Endothelial cell of umbilical vein (primary cell): ENCODE results near the gene SLC25A28. TPM values are rescaled to one million over a fixed set of nuclear protein-coding genes. Genes with fewer than 3 reads are reported as not detected.

ENCODE experiments used
- BruUV-seq: library from RNA; stranded (reverse); fragments of 400-500 nt; replicated peaks from 2 replicates; lab custom pipeline; 2021; lab: Mats Ljungman, UMichigan
- CTCF ChIA-PET: fragments of 300-600, 350-600 bp; sonication (Branson Sonifier 250); formaldehyde crosslinking; loops from one replicate; lab custom pipeline; 2021; ENCODE audit warnings: antibody characterized with exemption, inconsistent platforms; lab: Charles Lee
- POLR2A ChIA-PET: fragments of 300-600, 350-600 bp; sonication (Branson Sonifier 250); formaldehyde crosslinking; loops from one replicate; lab custom pipeline; 2021; ENCODE audit warnings: antibody characterized with exemption, inconsistent platforms; lab: Charles Lee
- DNase-seq: peaks from one replicate; pipeline ENCODE4 v3.0.0-alpha.2; 2011; ENCODE audit warnings: low read depth, low spot score
- FAIRE-seq: peaks from 2 replicates; lab custom pipeline; 2011; peaks lifted over from hg19 to GRCh38; lab: Jason Lieb, UNC
- H2AFZ ChIP-seq: 2 replicates; pipeline ENCODE4 v1.6.0; 2012; ENCODE audit warnings: low read depth, low read length, control low read depth, inconsistent platforms
- H3K27ac ChIP-seq: 2 replicates; pipeline ENCODE4 v1.5.1; 2011; ENCODE audit warnings: low read depth, mild to moderate bottlenecking, control low read depth, low read length, moderate library complexity; ENCODE audit not compliant: insufficient read depth
- H3K27me3 ChIP-seq, 2 experiments: 2 replicates each; pipeline versions ENCODE4 v1.6.0 to v1.6.1; 2011; ENCODE audit warnings: low read length in 2 of 2, mixed read lengths in 1 of 2; ENCODE audit not compliant: control insufficient read depth in 2 of 2, insufficient read depth in 2 of 2
- H3K36me3 ChIP-seq, 2 experiments: 2 replicates in 1 of 2; 3 replicates in 1 of 2; pipeline ENCODE4 v1.5.1; 2011; ENCODE audit warnings: low read length in 2 of 2, mild to moderate bottlenecking in 1 of 2, moderate library complexity in 1 of 2; ENCODE audit not compliant: control insufficient read depth in 2 of 2, insufficient read depth in 2 of 2; ENCODE audit errors: extremely low read depth in 1 of 2
- H3K4me1 ChIP-seq: 3 replicates; pipeline ENCODE4 v1.5.1; 2011; ENCODE audit warnings: mild to moderate bottlenecking, low read length; ENCODE audit not compliant: control insufficient read depth, insufficient read depth; ENCODE audit errors: extremely low read depth
- H3K4me2 ChIP-seq: 2 replicates; pipeline ENCODE4 v1.6.1; 2011; ENCODE audit warnings: low read length, control low read depth, mixed read lengths; ENCODE audit not compliant: insufficient read depth
- H3K4me3 ChIP-seq, 3 experiments: fragments of 200-600 bp in 1 of 3; sonication (generic), shearing (Covaris generic) in 1 of 3; replicated peaks in 1 of 3; 2 replicates each; pipeline ENCODE4 v1.5.1; 2011 to 2016; ENCODE audit warnings: control low read depth in 3 of 3, low read length in 3 of 3, mild to moderate bottlenecking in 2 of 3, inconsistent platforms in 1 of 3, low read depth in 1 of 3, moderate library complexity in 1 of 3; ENCODE audit not compliant: insufficient read depth in 1 of 3
- H3K79me2 ChIP-seq: 2 replicates; pipeline ENCODE4 v1.6.0; 2012; ENCODE audit warnings: low read length, inconsistent platforms; ENCODE audit not compliant: control insufficient read depth, insufficient read depth
- H3K9ac ChIP-seq: replicated peaks from 2 replicates; pipeline ENCODE3; 2011; ENCODE audit warnings: low read length, control low read depth; ENCODE audit not compliant: insufficient read depth; ENCODE audit errors: extremely low read depth
- H3K9me1 ChIP-seq: replicated peaks from 3 replicates; pipeline ENCODE4 v1.6.0; 2011; ENCODE audit warnings: mild to moderate bottlenecking, low read length; ENCODE audit not compliant: control insufficient read depth, insufficient read depth; ENCODE audit errors: extremely low read depth
- H3K9me3 ChIP-seq: replicated peaks from 2 replicates; pipeline ENCODE4 v1.5.1; 2012; ENCODE audit warnings: low read length, inconsistent platforms; ENCODE audit not compliant: control insufficient read depth, insufficient read depth
- H4K20me1 ChIP-seq: replicated peaks from 2 replicates; pipeline ENCODE3; 2011; ENCODE audit warnings: mild to moderate bottlenecking, low read length; ENCODE audit not compliant: control insufficient read depth, insufficient read depth; ENCODE audit errors: extremely low read depth
- EZH2 ChIP-seq: IDR thresholded peaks from 2 replicates; pipeline ENCODE4 v1.6.1; 2012; ENCODE audit warnings: borderline replicate concordance, low read depth, mild to moderate bottlenecking, moderate library complexity, low read length, inconsistent platforms; ENCODE audit not compliant: severe bottlenecking
- FOS ChIP-seq: IDR thresholded peaks from 2 replicates; pipeline ENCODE4 v1.6.1; 2011; ENCODE audit warnings: mild to moderate bottlenecking, low read length, moderate library complexity, borderline replicate concordance; ENCODE audit not compliant: insufficient read depth
- JUN ChIP-seq: IDR thresholded peaks from 2 replicates; pipeline ENCODE4 v1.6.1; 2011; ENCODE audit warnings: borderline replicate concordance, low read depth; ENCODE audit not compliant: insufficient read length, insufficient read depth
- MYC ChIP-seq: IDR thresholded peaks from one replicate; pipeline ENCODE4 v1.6.1; 2011; ENCODE audit warnings: mild to moderate bottlenecking, low read depth, low read length
- POLR2A ChIP-seq: IDR thresholded peaks from 2 replicates; pipeline ENCODE4 v1.6.1; 2012; ENCODE audit warnings: low read depth, mild to moderate bottlenecking, control low read depth, low read length
- POLR2AphosphoS5 ChIP-seq: IDR thresholded peaks from 2 replicates; pipeline ENCODE4 v1.6.1; 2012; ENCODE audit warnings: low read depth, mild to moderate bottlenecking, control low read depth, low read length, moderate library complexity; ENCODE audit not compliant: insufficient read depth
- dilution Hi-C: fragments of 300-500 bp; cut with MboI; formaldehyde crosslinking; loops from one replicate; pipeline ENCODE4 v1.15.0; 2019; ENCODE audit warnings: low sequenced_read_pairs; ENCODE audit not compliant: extremely low pct_ligation_motif_present
- intact Hi-C: fragments of 100-400 bp; cut with micrococcal nuclease; formaldehyde crosslinking; loops from one replicate; pipeline ENCODE4 v1.10.0; 2022
- polyA plus RNA-seq, 4 experiments: library from polyadenylated mRNA; depleted of rRNA in 3 of 4; stranded (reverse) in 3 of 4; unstranded in 1 of 4; fragments of >200 nt; gene quantifications; 2 replicates each; pipeline versions ENCODE4 v1.2.1 to v1.2.3, GENCODE V29; 2011 to 2012; ENCODE audit warnings: missing spikeins in 1 of 4
- total RNA-seq: library from RNA; stranded (reverse); gene quantifications from 2 replicates; pipeline ENCODE4 v1.2.3, GENCODE V29; 2021
- TF ChIP-seq, protein P1 (sequence below): IDR thresholded peaks from 2 replicates; pipeline ENCODE4 v1.6.1; 2011; ENCODE audit not compliant: insufficient read depth, insufficient read length
- TF ChIP-seq, protein P2 (sequence below), 2 donors: IDR thresholded peaks; 1 replicate in 1 of 2; 2 replicates in 1 of 2; pipeline ENCODE4 v1.5.1; 2011; ENCODE audit warnings: low read length in 2 of 2, mild to moderate bottlenecking in 2 of 2, moderate library complexity in 2 of 2, control low read depth in 1 of 2, inconsistent platforms in 1 of 2, low read depth in 1 of 2; ENCODE audit not compliant: insufficient read depth in 1 of 2; ENCODE audit errors: extremely low read depth in 1 of 2

Gene SLC25A28
- total and polyA plus RNA-seq, 2 donors (not counting 3 experiments of a cell fraction or from before 2014, with no cell fraction given): 33.7 to 38.8 TPM

DNA sequence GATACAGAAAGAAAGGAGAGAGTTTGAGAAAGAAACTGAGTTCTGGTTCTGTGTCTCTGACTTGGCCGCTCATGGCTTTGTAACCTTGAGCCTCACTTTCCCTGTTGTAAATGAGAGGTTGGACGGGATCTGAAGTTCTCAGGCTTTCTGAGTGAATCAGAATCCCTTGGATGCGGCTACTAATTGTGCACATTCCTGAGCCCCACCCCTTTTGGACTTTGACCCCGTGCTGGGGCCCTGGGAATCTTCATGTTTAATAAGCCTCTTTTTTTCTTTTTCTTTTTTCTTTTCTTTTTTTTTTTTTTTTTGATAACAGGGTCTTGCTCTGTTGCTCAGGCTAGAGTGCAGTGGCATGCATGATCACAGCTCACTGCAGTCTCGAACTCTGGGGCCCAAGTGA is 26.9 kb downstream of the SLC25A28 start:
- FAIRE-seq (no peak), DNase-seq (no peak)
- H3K27ac ChIP-seq: no peak overlapping the region
- BruUV-seq: no TSS peak
- peaks cover 2% of the 10 kb centered on the region in 2 experiments for H3K27me3 ChIP-seq
- no peak overlapping the region for H2AFZ ChIP-seq
- ChIA-PET CTCF (no interaction called here), POLR2A (no interaction called here)
- dilution Hi-C loops (no loop called here), intact Hi-C loops (no loop called here)
- H3K36me3 ChIP-seq: no peaks in the 10 kb centered on the region
- no peaks in the 10 kb centered on the region for H3K79me2 ChIP-seq
- no peak overlapping the region for H3K9ac ChIP-seq
- H4K20me1 ChIP-seq: no peaks in the 10 kb centered on the region
- no peaks in the 10 kb centered on the region for H3K9me1 ChIP-seq
- H3K9me3 ChIP-seq: no peaks in the 10 kb centered on the region
- TF ChIP-seq MYC (no peak), EZH2 (no peak), POLR2A (no peak), JUN (no peak), POLR2AphosphoS5 (no peak), FOS (no peak)
- TF ChIP-seq, protein P1, sequence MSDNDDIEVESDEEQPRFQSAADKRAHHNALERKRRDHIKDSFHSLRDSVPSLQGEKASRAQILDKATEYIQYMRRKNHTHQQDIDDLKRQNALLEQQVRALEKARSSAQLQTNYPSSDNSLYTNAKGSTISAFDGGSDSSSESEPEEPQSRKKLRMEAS: no peak
- TF ChIP-seq, protein P2, sequence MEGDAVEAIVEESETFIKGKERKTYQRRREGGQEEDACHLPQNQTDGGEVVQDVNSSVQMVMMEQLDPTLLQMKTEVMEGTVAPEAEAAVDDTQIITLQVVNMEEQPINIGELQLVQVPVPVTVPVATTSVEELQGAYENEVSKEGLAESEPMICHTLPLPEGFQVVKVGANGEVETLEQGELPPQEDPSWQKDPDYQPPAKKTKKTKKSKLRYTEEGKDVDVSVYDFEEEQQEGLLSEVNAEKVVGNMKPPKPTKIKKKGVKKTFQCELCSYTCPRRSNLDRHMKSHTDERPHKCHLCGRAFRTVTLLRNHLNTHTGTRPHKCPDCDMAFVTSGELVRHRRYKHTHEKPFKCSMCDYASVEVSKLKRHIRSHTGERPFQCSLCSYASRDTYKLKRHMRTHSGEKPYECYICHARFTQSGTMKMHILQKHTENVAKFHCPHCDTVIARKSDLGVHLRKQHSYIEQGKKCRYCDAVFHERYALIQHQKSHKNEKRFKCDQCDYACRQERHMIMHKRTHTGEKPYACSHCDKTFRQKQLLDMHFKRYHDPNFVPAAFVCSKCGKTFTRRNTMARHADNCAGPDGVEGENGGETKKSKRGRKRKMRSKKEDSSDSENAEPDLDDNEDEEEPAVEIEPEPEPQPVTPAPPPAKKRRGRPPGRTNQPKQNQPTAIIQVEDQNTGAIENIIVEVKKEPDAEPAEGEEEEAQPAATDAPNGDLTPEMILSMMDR (IDR thresholded peaks at IDR 0.05; ENCODE audit: extremely low read depth in 1 of 2, insufficient read depth in 1 of 2, low read depth in 1 of 2, low read length in 2 of 2): no peak
- H3K4me1 ChIP-seq: no peaks in the 10 kb centered on the region
- no peak overlapping the region for H3K4me2 ChIP-seq
- H3K4me3 ChIP-seq: no peak overlapping the region
